SW480 (cell line): ENCODE results near the gene SUMO3.

Source experiments
- DNase-seq: peaks from one replicate; pipeline ENCODE4 v3.0.0-alpha.2; 2016; ENCODE audit warnings: low spot score

SUMO3 gene

GRCh38 chr21:44801468-44802395 is 16.1 kb downstream of the SUMO3 start, which contains the start of gene UBE2G2:
UBE2G2 (minus strand) TSS chr21:44801820; CDS start chr21:44801748, 72 bp downstream.
- peak; percentile 76 for DNase-seq

DNA sequence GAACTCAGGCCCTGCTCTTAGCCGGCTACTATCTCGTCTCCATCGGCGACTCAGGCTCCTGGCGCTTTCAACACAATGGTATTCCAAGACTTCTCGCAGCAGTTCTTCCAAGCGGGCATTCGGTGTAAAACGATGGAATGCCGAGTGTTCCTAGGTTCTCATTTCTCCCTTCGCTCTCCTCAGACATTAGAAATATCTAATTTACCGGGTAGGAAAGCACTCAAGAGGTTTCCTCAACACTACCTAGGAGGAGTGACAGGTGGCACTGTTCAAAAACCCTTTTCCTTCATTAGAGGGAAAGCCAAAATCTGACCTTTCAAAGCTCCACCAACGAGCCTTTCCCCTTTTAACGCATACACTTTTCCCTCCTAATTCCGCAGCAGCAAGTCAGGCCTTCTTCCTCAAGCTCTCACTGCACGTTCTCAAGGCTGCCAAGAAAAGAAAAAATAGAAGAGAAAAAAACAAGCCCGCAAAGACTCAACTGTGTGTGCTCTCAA is 16.8 kb downstream of the SUMO3 start:
- peak; percentile 65 for DNase-seq

GRCh38 chr21:44800103-44800502 is 17.8 kb downstream of the SUMO3 start:
- peak; percentile 39 for DNase-seq

- no peak for DNase-seq
These were observed 18.2 kb downstream of the SUMO3 start for GRCh38 chr21:44799646-44800045.

DNA sequence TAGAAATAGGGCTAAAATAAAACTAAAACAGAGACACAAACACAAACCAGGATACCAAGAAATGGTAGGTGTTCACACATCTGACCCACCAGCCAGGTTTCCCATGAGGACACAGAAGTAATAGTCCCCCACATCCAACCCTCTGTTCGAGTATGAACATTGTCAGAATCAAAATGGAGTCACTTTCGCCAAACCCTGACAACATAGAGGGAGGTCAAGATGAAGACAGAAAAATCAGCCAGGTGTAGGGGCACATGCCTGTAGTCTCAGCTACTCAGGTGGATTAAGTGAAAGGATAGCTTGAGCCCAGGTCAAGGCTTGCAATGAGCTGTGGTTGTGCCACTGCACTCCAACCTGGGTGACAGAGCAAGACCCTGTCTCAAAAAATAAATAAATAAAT is 20.1 kb downstream of the SUMO3 start:
- no peak for DNase-seq

DNA sequence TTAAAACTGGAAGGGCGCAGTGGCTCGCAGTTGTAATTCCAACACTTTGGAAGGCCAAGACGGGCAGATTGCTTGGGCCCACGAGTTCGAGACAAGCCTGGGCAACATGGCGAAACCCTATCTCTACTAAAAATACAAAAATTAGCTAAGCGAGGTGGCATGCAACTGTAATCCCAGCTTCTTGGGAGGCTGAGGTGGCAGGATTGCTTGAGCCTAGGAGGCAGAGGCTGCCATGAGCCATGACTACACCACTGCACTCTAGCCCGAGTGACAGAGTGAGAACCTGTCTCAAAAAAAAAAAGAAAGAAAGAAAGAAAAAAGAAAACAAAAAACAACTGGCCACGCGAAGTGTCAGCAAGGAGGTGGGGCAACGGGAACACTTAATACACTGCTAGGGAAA is 22.5 kb downstream of the SUMO3 start:
- DNase-seq: no peak

DNA sequence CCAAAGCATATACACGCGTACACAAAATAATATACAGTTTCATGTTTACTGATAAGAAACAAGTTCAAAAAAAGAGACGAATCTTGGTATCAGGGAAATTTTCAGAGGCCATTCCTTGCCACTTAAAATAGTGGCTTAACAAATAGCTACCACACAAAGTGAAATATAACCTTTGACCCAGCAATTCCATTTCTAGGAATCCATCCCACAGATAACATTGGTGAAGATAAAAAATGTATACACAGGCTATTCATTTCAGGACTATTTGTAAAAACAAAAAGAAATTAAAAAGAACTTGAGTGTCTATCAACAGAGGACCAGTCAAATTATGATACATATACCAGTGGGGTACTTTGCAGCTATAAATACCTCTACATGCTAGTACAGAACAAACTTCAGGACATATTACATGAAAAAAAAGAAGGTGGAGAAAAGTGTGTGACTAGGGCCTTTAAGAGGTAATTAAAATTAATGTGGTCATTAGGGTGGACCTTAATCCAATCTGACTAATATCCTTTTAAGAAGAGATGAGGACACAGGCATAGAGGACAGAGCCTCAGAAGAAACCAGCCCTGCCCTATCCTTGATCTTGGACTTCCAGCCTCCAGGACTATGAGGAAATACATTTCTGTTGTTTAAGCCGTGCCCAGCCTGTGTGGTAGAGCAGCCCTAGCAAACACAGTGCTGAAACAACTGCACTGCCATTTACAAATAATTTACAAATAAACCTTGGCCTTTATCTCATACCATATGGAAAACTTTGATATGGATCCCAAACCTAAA is 24.1 kb downstream of the SUMO3 start:
- DNase-seq: no peak

- peak; percentile 62 for DNase-seq
These were observed 24.9 kb downstream of the SUMO3 start for GRCh38 chr21:44792702-44793591.

DNA sequence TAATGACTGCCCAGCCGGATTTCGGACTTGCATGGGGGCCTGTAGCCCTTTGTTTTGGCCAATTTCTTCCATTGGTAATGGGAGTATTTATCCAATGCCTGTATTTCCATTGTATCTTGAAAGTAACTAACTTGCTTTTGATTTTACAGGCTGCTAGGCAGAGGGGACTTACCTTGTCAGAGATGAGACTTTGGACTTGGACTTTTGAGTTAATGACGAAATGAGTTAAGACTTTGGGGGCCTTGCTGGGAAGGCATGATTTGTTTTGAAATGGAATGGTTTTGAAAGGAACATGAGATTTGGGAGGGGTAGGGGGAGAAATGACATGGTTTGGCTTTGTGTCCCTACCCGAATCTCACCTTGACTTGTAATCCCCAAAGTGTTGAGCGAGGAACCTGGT is 25.9 kb downstream of the SUMO3 start:
- DNase-seq: no peak

DNA sequence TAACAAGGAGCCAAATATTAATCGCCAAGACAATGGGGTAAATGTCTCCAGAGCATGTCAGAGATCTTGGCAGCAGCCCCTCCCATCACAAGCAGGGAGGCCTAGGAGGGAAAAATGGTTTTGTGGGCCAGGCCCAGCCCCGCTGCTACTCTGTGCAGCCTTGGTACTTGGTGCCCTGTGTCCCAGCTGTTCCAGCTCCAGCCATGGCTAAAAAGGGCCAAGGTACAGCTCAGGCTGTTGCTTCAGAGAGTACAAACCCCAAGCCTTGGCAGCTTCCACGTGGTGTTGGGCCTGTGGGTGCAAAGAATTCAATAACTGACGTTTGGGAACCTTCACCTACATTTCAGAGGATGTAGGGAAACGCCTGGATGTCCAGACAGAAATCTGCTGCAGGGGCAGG is 26.6 kb downstream of the SUMO3 start:
- DNase-seq: no peak

- no peak for DNase-seq
These were observed 27.5 kb downstream of the SUMO3 start for GRCh38 chr21:44790368-44790767.

DNA sequence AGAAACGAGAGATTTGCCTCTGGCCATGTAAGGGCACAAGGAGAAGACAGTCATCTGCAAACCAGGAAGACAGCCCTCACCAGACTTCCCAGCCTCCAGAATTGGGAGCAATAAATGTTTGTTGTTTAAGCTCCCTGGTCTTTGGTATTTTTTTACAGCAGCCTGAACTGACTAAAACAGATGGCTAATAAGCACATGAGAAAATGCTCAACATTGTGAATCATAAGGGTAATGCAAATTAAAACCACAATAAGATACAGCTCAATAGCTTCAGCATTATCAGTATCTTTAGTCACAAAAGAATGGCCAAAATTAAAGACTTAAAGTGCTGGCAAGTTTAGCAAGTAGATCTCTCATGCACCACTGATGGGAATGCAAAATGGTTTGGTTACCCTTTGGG is 28.0 kb downstream of the SUMO3 start:
- DNase-seq: no peak

GRCh38 chr21:44785620-44786335 is 32.1 kb downstream of the SUMO3 start:
- DNase-seq: no peak

- DNase-seq: no peak
These were observed 33.1 kb downstream of the SUMO3 start for GRCh38 chr21:44784810-44785209.

GRCh38 chr21:44783020-44783696 is 34.7 kb downstream of the SUMO3 start:
- no peak for DNase-seq

DNA sequence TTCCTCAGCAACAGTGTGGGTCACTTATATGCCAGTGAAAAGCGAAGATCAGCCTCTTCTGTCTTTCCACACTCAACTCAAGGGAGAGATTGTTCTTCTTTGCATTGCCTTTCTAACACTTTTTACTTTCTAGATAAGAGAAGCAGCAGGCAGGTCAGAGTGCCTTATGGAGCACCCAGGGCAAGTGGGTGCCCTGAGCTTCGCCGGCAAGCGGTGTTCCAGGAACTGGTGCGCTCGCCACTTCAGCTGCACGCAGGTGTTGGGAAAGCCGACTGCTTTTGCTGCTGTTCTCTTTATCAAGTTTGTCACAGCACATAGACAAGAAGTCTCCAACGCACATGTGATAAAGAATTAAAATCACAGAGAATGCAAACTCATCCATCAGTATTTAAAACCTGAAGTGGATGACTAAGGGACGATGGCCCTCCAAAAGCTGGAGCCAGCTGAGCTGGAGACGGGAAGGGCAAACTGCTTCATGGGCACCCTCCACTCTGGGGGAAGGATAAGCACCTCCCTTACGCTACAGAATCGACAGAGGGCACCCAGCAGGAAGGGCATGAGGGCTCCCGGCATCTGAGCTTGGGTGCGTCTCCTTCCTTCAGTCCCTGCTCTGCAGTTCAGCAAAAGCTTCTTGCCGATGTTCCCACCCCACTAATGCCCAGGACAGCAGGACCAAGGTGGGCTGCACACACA is 36.9 kb downstream of the SUMO3 start:
- DNase-seq: no peak

DNA sequence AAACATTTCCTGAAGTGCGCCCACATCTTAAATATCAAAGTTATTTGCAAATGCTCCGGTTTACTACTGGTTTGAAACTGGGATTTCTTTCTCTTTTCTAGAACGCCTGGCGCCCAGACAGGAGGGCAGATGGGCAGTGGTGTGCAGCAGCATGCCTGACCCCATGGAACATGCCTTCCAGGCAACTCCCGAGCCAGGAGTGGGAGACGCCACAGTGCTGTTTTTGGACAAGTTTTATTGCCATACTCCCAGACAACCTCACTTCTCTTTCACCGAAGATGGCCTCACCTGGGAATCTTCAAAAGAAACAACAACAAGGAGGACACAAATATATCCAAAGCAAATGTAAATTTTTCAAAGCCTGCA is 37.7 kb downstream of the SUMO3 start:
- no peak for DNase-seq

GRCh38 chr21:44779417-44780136 is 38.3 kb downstream of the SUMO3 start:
- DNase-seq: peak; percentile 53

GRCh38 chr21:44778983-44779382 is 38.9 kb downstream of the SUMO3 start:
- DNase-seq: no peak
